ENCODE measurements around the gene NECTIN2. TPM values are rescaled to one million over a fixed set of nuclear protein-coding genes. Genes with fewer than 3 reads are reported as not detected.

Gene NECTIN2
- total RNA-seq, 1 experiment from 2014 or later: 96.3 TPM

DNA sequence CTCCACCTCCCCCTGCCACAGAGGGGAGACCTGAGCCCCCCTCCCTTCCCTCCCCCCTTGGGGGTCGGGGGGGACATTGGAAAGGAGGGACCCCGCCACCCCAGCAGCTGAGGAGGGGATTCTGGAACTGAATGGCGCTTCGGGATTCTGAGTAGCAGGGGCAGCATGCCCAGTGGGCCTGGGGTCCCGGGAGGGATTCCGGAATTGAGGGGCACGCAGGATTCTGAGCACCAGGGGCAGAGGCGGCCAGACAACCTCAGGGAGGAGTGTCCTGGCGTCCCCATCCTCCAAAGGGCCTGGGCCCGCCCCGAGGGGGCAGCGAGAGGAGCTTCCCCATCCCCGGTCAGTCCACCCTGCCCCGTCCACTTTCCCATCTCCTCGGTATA is 57.1 kb downstream of the NECTIN2 start (continued):
- TF ChIP-seq TCF7L2 (IDR thresholded peaks at IDR 0.05; ENCODE audit: borderline replicate concordance, extremely low read depth, insufficient read depth, insufficient read length) (no peak), SP1 (IDR thresholded peaks at IDR 0.05; ENCODE audit: low read depth) (no peak)
- TF ChIP-seq, protein P1, sequence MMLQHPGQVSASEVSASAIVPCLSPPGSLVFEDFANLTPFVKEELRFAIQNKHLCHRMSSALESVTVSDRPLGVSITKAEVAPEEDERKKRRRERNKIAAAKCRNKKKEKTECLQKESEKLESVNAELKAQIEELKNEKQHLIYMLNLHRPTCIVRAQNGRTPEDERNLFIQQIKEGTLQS (IDR thresholded peaks at IDR 0.05): no peak

DNA sequence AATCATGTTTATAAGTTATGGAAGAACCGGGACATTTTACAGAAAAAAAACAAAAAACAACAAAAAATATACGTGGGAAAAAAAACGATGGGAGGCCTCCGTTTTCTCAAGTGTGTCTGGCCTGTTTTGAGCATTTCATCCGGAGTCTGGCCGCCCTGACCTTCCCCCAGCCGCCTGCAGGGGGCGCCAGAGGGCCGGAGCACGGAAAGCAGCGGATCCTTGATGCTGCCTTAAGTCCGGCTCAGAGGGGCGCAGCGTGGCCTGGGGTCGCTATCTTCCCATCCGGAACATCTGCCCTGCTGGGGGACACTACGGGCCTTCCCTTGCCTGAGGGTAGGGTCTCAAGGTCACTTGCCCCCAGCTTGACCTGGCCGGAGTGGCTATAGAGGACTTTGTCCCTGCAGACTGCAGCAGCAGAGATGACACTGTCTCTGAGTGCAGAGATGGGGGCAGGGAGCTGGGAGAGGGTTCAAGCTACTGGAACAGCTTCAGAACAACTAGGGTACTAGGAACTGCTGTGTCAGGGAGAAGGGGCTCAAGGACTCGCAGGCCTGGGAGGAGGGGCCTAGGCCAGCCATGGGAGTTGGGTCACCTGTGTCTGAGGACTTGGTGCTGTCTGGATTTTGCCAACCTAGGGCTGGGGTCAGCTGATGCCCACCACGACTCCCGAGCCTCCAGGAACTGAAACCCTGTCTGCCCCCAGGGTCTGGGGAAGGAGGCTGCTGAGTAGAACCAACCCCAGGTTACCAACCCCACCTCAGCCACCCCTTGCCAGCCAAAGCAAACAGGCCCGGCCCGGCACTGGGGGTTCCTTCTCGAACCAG is 57.7 kb downstream of the NECTIN2 start:
- Histone ChIP-seq H3K4me3 (replicated peaks in 1 of 2; ENCODE audit: low read depth in 1 of 2, low read length in 2 of 2) (no peak overlapping the region), H3K9me3 (ENCODE audit: control insufficient read depth in 1 of 2, insufficient read depth in 1 of 2, low read depth in 1 of 2, low read length in 2 of 2) (no peaks in the 10 kb centered on the region), H3K9me2 (ENCODE audit: insufficient read depth) (no peaks in the 10 kb centered on the region), H3K36me3 (ENCODE audit: control insufficient read depth in 1 of 2, insufficient read depth in 2 of 2, low read length in 2 of 2) (peaks cover 12 to 33% of the 10 kb centered on the region in 2 experiments; a peak in 3 of 4 replicates), H2AFZ (ENCODE audit: low read depth, low read length, poor library complexity, severe bottlenecking) (no peak overlapping the region), H3K27me3 (ENCODE audit: insufficient read depth, low read length) (no peaks in the 10 kb centered on the region), H4K20me1 (ENCODE audit: insufficient read depth) (no peaks in the 10 kb centered on the region), H3K79me2 (ENCODE audit: insufficient read depth, low read length) (peaks cover 10% of the 10 kb centered on the region; the same call in 1 of the 2 replicates), H3K4me1 (ENCODE audit: control insufficient read depth in 1 of 2, insufficient read depth in 2 of 2, low read length in 2 of 2) (peaks cover 4 to 32% of the 10 kb centered on the region in 2 experiments; a peak in 3 of 4 replicates), H3K27ac (ENCODE audit: low read depth, low read length) (peak overlapping the region; percentile 37), H3K9ac (ENCODE audit: low read length) (no peak overlapping the region), H3K4me2 (ENCODE audit: low read length) (no peak overlapping the region)
- POLR2A ChIA-PET: no interaction called here
- CTCF ChIA-PET: interaction anchor here (0.8 to 1.7 kb wide), 3 partner anchors 13 to 48 kb away, joined by 3 to 9 read pairs (median 6); partner anchors contain the start of gene TOMM40
- DNase-seq (ENCODE audit: low read depth, low spot score): no peak
- intact Hi-C loops (cut with micrococcal nuclease): loop anchor here (1.0 to 5.0 kb wide), 2 partner anchors 47 to 153 kb away; no protein-coding TSS in a partner anchor
- no TSS peak for BruUV-seq (replicated peaks)
- ATAC-seq: peak; percentile 61
- RAD21 ChIA-PET (ENCODE audit: low non-redundant PET in 1 of 2, low total read pairs in 2 of 2, uncharacterized antibody in 2 of 2, unreplicated experiment in 2 of 2): interaction anchor here (0.6 to 1.5 kb wide), 2 partner anchors 13 to 48 kb away, joined by 3 to 4 read pairs; no protein-coding TSS in a partner anchor
- TF ChIP-seq RAD21 (IDR thresholded peaks at IDR 0.05; ENCODE audit: low read depth): peak; percentile 89
- TF ChIP-seq, protein P2, sequence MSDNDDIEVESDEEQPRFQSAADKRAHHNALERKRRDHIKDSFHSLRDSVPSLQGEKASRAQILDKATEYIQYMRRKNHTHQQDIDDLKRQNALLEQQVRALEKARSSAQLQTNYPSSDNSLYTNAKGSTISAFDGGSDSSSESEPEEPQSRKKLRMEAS (IDR thresholded peaks at IDR 0.05): no peak
- TF ChIP-seq, protein P1 (IDR thresholded peaks at IDR 0.05): no peak
- TF ChIP-seq, protein P3, sequence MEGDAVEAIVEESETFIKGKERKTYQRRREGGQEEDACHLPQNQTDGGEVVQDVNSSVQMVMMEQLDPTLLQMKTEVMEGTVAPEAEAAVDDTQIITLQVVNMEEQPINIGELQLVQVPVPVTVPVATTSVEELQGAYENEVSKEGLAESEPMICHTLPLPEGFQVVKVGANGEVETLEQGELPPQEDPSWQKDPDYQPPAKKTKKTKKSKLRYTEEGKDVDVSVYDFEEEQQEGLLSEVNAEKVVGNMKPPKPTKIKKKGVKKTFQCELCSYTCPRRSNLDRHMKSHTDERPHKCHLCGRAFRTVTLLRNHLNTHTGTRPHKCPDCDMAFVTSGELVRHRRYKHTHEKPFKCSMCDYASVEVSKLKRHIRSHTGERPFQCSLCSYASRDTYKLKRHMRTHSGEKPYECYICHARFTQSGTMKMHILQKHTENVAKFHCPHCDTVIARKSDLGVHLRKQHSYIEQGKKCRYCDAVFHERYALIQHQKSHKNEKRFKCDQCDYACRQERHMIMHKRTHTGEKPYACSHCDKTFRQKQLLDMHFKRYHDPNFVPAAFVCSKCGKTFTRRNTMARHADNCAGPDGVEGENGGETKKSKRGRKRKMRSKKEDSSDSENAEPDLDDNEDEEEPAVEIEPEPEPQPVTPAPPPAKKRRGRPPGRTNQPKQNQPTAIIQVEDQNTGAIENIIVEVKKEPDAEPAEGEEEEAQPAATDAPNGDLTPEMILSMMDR (IDR thresholded peaks at IDR 0.05 in 2 of 3, conservative IDR thresholded peaks at IDR 0.05 in 1 of 3; ENCODE audit: borderline replicate concordance in 1 of 3, insufficient read depth in 1 of 3, low read depth in 2 of 3, low read length in 2 of 3): peak; percentile 80 to 98 (median 97)
